ENCODE results near the gene ELFN1. TPM values are rescaled to one million over a fixed set of nuclear protein-coding genes. Genes with fewer than 3 reads are reported as not detected.

The ELFN1 gene
- total RNA-seq, 1 donor: 1.6 TPM

DNA sequence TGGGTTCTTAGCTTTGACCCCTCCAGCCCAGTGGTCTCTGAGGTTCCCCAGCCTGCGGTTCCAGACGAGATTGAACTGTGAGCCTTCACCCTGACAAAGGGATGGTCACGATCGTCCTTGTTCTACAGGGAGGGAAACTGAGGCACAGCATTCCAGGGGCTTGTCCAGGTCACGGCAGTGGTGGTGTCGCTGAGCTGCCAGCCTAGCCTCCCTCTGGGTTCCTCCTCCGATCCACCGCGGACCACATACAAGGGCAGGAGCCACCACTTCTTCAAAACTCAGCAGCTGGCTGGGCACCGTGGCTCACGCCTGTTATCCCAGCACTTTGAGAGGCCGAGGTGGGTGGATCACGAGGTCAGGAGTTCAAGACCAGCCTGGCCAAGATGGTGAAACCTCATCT lies 35.8 kb downstream of the ELFN1 start:
- DNase-seq (ENCODE audit: low read depth): no peak
- no peak overlapping the region for H3K4me3 ChIP-seq (ENCODE audit: low read depth, low read length)
- TF ChIP-seq, protein P1, sequence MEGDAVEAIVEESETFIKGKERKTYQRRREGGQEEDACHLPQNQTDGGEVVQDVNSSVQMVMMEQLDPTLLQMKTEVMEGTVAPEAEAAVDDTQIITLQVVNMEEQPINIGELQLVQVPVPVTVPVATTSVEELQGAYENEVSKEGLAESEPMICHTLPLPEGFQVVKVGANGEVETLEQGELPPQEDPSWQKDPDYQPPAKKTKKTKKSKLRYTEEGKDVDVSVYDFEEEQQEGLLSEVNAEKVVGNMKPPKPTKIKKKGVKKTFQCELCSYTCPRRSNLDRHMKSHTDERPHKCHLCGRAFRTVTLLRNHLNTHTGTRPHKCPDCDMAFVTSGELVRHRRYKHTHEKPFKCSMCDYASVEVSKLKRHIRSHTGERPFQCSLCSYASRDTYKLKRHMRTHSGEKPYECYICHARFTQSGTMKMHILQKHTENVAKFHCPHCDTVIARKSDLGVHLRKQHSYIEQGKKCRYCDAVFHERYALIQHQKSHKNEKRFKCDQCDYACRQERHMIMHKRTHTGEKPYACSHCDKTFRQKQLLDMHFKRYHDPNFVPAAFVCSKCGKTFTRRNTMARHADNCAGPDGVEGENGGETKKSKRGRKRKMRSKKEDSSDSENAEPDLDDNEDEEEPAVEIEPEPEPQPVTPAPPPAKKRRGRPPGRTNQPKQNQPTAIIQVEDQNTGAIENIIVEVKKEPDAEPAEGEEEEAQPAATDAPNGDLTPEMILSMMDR (IDR thresholded peaks at IDR 0.05; ENCODE audit: insufficient read depth, low read length): no peak

DNA sequence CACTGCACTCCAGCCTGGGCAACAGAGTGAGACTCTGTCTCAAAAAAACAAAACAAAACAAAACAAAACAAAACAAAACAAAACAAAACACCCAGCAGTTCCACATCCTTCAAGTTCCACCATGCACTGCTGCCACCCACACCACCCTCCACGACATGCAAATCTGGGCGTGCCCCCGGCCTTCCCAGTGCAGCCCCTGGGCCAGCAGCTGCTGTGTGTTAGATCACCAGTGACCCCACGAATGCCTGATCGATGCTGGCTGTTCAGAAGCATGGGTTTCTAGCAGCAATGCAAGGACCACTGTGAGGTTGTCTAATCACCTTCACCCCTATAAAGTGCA lies 36.3 kb downstream of the ELFN1 start:
- H3K4me3 ChIP-seq (ENCODE audit: low read depth, low read length): no peak overlapping the region
- TF ChIP-seq, protein P1 (IDR thresholded peaks at IDR 0.05; ENCODE audit: insufficient read depth, low read length): no peak
- no peak for DNase-seq (ENCODE audit: low read depth)

DNA sequence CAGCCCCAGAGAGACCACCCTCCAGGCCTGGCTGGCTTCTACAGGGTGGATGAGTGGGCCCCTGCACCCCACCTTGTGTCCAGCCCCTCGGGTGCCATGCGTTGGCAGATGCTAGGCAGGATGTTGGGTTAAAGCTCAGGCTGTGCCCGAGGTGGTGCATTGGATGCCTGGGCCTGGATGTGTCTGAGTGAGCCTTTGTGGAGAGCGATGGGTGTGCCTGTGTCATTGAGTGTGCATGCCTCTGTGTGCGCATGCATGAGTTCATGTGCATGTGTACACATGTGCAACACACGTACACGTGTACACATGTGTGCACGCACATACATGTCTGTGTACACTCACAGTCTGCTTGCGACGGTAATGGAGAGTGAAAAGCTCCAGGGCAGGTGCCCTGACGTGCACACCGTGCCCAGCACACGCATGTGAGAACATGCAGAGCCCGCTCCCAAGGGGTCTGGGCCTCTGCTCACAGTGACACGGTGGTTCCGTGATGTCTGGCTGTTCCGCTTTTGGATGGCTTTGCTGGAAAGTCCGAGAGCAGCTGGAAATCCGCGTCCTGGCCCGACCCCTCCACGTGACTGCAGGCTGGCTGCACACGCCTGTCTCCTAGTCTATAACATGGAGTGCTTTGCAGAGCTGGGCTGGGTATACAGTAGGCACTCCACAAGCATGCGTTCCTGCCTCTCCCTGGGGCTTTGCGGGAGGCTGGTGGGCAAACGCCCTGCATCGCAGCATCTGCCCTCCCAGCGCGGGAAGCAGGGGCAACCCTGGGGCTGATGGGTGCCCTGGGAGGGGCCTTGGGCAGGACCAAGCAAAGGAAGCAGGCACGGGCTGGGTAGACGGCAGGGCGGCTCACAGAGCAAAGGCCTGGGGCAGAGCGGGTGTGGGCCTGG lies 36.9 kb downstream of the ELFN1 start:
- TF ChIP-seq, protein P1 (IDR thresholded peaks at IDR 0.05; ENCODE audit: insufficient read depth, low read length): no peak
- no peak overlapping the region for H3K4me3 ChIP-seq (ENCODE audit: low read depth, low read length)
- DNase-seq (ENCODE audit: low read depth): no peak

DNA sequence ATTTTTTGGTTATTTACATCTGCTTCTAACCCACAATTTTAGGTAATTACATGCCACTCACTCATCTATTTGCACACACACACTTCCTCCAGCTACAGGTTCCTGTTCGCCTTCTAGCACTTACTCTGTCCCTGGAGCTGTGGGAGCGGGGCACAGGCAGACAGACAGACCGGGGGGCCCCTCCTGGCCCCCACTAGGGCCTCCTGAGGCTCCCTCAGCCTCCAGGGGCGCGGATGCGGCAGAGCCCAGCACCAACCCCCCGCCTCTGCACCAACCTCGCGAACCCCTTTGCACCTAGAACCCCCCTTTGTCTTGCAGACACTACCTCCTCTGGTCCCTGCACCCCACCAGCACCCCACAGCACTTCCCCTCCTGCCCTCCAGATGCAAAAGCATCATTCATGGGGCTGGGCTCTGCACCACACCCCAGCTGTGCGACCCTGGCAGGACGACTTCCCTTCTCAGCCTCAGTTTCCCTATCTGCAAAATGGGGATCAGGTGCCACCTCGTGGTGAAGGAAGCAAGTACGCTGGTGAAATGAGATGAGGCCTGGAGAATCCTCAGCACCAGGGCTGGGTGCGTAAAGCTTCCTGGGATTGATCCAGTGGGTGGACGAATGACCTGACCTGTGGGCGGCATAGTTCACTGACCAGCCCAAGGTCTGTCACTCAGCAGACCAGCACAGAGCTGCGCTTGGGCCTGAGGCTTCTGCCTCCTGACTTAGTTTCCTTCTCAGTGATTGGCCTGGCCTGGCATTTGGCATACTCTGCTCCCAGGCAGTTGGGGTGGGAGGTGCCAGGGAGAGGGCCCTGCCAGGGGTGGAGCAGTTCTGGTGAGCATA lies 37.9 kb downstream of the ELFN1 start:
- no peak for DNase-seq (ENCODE audit: low read depth)
- TF ChIP-seq, protein P1 (IDR thresholded peaks at IDR 0.05; ENCODE audit: insufficient read depth, low read length): peak; percentile 24

DNA sequence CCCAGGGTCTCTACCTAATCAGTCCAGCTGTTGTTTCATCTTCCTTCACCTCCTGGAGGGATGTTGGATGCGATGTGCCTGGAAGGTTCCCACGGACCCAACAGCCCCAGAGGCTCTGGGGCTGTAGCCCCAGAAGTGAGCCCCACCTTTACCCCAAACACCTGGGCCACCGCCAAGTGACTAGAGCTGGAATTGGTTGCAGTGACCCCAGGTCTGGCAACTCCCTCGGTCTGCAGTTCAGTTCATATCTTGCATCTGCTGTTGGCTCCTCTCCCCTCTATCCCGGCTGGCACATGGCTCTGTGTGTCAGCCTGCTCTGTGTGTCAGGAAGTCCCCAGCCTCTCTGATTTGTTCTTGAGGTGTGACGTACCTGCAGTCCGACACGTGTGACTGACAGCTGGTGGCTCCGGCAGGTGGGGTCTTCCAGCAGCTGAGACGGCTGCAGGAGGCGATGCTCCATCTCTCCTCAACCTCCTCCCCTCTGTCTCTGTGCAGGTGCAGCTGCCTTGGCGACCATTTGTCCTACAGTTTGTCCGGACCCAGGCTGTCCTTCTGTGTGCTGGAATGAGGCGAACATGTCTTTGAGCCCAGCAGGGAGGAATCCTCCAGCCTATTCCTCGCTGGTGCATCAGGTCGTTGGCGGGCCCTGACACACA lies 38.6 kb downstream of the ELFN1 start:
- TF ChIP-seq, protein P1 (IDR thresholded peaks at IDR 0.05; ENCODE audit: insufficient read depth, low read length): no peak
- no peak overlapping the region for H3K4me3 ChIP-seq (ENCODE audit: low read depth, low read length)
- no peak for DNase-seq (ENCODE audit: low read depth)

More for the DNA sequence above, 37.9 kb downstream of the ELFN1 start:
- no peak overlapping the region for H3K4me3 ChIP-seq (ENCODE audit: low read depth, low read length)

DNA sequence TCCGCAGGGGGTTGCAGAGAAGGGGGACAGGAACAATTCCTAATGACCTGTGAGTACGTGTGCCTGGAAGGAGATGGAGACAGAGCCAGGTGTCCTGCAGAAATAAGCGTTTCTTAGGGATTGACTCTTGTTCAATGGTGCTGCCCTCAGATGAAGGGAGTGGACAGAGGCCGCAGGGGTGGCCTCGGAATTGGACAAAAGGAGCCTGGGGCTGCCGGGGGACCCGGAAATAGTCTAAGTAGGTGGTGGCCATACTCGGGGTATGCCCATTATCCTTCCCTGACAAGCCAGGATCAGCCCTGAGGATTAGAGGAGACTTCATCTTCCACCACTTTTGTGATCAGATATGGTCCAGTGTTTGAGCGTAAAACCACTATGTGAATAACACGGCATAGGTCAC lies 39.2 kb downstream of the ELFN1 start:
- H3K4me3 ChIP-seq (ENCODE audit: low read depth, low read length): no peak overlapping the region
- DNase-seq (ENCODE audit: low read depth): no peak
- TF ChIP-seq, protein P1 (IDR thresholded peaks at IDR 0.05; ENCODE audit: insufficient read depth, low read length): no peak
